ENCODE results near the gene USH2A.

DNA sequence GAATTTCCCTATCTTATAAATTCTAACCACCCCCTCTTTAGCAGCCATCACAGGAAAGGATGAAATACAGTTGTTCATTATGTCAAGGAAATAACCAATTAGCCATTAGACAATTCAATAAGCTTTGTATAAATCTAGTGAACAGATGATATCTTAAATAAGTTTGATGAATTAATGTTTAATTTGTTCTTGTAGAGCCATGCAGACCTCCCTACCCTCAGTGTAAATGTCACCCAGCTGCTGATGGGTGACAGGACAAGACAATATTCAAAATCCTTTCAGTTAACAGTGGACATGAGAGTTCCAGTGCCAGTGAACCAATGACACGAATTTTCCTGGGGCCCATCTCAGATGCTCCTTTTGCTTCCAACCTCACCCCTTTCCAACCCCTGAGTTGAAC, 460.2 kb downstream of the USH2A start:
- TF ChIP-seq, protein P1, sequence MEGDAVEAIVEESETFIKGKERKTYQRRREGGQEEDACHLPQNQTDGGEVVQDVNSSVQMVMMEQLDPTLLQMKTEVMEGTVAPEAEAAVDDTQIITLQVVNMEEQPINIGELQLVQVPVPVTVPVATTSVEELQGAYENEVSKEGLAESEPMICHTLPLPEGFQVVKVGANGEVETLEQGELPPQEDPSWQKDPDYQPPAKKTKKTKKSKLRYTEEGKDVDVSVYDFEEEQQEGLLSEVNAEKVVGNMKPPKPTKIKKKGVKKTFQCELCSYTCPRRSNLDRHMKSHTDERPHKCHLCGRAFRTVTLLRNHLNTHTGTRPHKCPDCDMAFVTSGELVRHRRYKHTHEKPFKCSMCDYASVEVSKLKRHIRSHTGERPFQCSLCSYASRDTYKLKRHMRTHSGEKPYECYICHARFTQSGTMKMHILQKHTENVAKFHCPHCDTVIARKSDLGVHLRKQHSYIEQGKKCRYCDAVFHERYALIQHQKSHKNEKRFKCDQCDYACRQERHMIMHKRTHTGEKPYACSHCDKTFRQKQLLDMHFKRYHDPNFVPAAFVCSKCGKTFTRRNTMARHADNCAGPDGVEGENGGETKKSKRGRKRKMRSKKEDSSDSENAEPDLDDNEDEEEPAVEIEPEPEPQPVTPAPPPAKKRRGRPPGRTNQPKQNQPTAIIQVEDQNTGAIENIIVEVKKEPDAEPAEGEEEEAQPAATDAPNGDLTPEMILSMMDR (IDR thresholded peaks at IDR 0.05): no peak
- TF ChIP-seq POLR2A (IDR thresholded peaks at IDR 0.05; ENCODE audit: low read depth): no peak
- no peak for TF ChIP-seq POLR2AphosphoS5 (IDR thresholded peaks at IDR 0.05)
- TF ChIP-seq EP300 (IDR thresholded peaks at IDR 0.05): no peak
